B cell (primary cell): Measurements from ENCODE around the gene NTRK2.

Experiments
- CTCF ChIP-seq: fragments of 200-600 bp; IDR thresholded peaks from one replicate; pipeline ENCODE4 v1.8.0; 2022; ENCODE audit warnings: antibody characterized with exemption, mild to moderate bottlenecking
- EZH2 ChIP-seq: IDR thresholded peaks from 2 replicates; pipeline ENCODE4 v1.6.1; 2012; ENCODE audit warnings: borderline replicate concordance, low read depth, mild to moderate bottlenecking, moderate library complexity, low read length; ENCODE audit not compliant: insufficient read depth, poor library complexity, severe bottlenecking

- TF ChIP-seq CTCF (no peak), EZH2 (no peak)
Measured at GRCh38 chr9:85008215-85008614, 338.7 kb downstream of the NTRK2 start.
